ENCODE data around the gene FGF12.

Gene FGF12

GRCh38 chr3:192229866-192230265, 497.5 kb downstream of the FGF12 start:
- TF ChIP-seq ZFX (IDR thresholded peaks at IDR 0.05; ENCODE audit: borderline replicate concordance) (no peak), CTCF (IDR thresholded peaks at IDR 0.05) (no peak)
- H3K27ac ChIP-seq, result no peak overlapping the region

GRCh38 chr3:192224634-192225155, 502.6 kb downstream of the FGF12 start:
- TF ChIP-seq CTCF (IDR thresholded peaks at IDR 0.05) (no peak), ZFX (IDR thresholded peaks at IDR 0.05; ENCODE audit: borderline replicate concordance) (no peak)
- no peak overlapping the region for H3K27ac ChIP-seq

- TF ChIP-seq CTCF (IDR thresholded peaks at IDR 0.05), result no peak
- no peak for TF ChIP-seq ZFX (IDR thresholded peaks at IDR 0.05; ENCODE audit: borderline replicate concordance)
- H3K27ac ChIP-seq, result no peak overlapping the region
These were observed 503.5 kb downstream of the FGF12 start for GRCh38 chr3:192223815-192224214.

- TF ChIP-seq ZFX (IDR thresholded peaks at IDR 0.05; ENCODE audit: borderline replicate concordance) (no peak), CTCF (IDR thresholded peaks at IDR 0.05) (no peak)
- no peak overlapping the region for H3K27ac ChIP-seq
These were observed 506.4 kb downstream of the FGF12 start for GRCh38 chr3:192220915-192221314.

- no peak for TF ChIP-seq ZFX (IDR thresholded peaks at IDR 0.05; ENCODE audit: borderline replicate concordance)
- TF ChIP-seq CTCF (IDR thresholded peaks at IDR 0.05), result no peak
- H3K27ac ChIP-seq, result no peak overlapping the region
These were observed 507.4 kb downstream of the FGF12 start for GRCh38 chr3:192219926-192220325.

- TF ChIP-seq ZFX (IDR thresholded peaks at IDR 0.05; ENCODE audit: borderline replicate concordance), result no peak
- TF ChIP-seq CTCF (IDR thresholded peaks at IDR 0.05), result no peak
- H3K27ac ChIP-seq, result no peak overlapping the region
These were observed 511.3 kb downstream of the FGF12 start for GRCh38 chr3:192216067-192216466.

GRCh38 chr3:192212979-192213378, 514.4 kb downstream of the FGF12 start:
- H3K27ac ChIP-seq, result no peak overlapping the region
- TF ChIP-seq CTCF (IDR thresholded peaks at IDR 0.05) (no peak), ZFX (IDR thresholded peaks at IDR 0.05; ENCODE audit: borderline replicate concordance) (no peak)
